ENCODE data around the gene POU3F4.

Gene POU3F4

GRCh38 chrX:83508006-83508405, at the start of gene POU3F4:
Gene POU3F4, plus strand, starts transcription at chrX:83508290. Its CDS starts 35 bp downstream, at chrX:83508325.
- no peak for TF ChIP-seq CTCF (IDR thresholded peaks at IDR 0.05; ENCODE audit: low read depth, low read length)
- peak within 1 kb of the TSS; percentile 48 for H3K4me3 ChIP-seq (ENCODE audit: low read depth, low read length)
- in situ Hi-C loops (cut with HindIII; ENCODE audit: low sequenced_read_pairs), result no loop called here
- DNase-seq (ENCODE audit: low read depth, low spot score), result peak; percentile 86

DNA sequence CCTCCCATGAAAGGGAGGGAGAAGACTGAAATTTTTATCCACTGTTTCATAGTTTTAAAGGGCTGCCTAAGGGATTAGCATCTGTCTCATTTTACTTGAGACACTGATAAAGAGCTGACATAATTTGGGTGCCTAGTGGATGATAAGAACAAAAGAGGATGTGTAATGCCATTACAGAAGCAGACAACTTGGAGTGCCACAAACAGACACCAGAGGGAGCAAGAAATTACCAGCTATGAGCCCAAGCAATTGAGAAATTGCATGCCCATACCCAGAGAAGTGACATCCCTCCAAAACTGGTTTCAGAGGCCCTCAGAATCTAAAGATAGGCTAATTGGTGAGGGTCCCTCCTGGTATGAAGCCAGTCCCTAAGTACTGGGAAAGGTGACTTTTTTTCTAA, 38.5 kb upstream of the POU3F4 start:
- DNase-seq (ENCODE audit: low read depth, low spot score), result peak; percentile 8
- peak; percentile 59 for TF ChIP-seq CTCF (IDR thresholded peaks at IDR 0.05; ENCODE audit: low read depth, low read length)
- in situ Hi-C loops (cut with HindIII; ENCODE audit: low sequenced_read_pairs), result no loop called here
- H3K4me3 ChIP-seq (ENCODE audit: low read depth, low read length), result no peak overlapping the region

DNA sequence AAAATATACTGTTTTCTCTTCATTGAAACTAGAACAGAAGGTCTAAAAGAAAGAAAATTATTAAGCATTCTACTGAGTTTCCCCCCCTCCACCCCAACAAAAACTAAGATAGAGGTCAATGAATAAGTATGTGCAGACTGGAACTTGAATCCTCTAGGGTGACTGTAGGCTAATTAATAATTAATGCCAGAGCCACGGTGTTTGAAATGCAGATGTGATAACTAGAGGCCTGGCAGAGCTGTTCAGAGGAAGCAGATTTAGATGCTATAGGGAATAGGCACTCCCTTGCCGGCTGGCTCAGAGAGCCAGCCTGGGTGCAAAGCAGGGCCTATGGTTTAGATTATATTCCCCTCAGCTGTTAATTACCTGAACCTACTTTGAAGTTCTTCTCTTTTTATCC, 12.2 kb upstream of the POU3F4 start:
- no peak for DNase-seq (ENCODE audit: low read depth, low spot score)

DNA sequence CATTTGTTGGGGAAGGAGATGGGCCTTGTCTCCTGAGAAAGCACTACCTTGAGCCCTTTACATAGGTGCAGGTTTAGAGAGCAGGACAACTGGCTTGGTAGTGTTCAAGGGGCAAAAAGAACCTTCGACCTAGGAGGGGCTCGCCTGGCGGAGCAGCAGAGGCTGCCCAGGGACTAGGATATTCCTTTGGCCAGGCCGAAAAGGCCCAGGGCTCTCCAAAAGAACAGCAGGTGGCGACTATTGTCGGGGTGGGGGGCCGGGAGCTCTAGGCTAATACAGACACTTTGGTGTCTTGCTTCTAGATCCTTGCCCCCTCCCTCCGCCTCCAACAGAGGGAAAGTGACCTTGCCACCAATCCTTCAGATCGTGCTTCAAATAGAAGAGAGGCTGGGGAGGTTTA, 7.1 kb upstream of the POU3F4 start:
- H3K4me3 ChIP-seq (ENCODE audit: low read depth, low read length), result no peak overlapping the region
- no peak for DNase-seq (ENCODE audit: low read depth, low spot score)
- no peak for TF ChIP-seq CTCF (IDR thresholded peaks at IDR 0.05; ENCODE audit: low read depth, low read length)
- in situ Hi-C loops (cut with HindIII; ENCODE audit: low sequenced_read_pairs), result no loop called here

More for the DNA sequence above, 12.2 kb upstream of the POU3F4 start:
- no peak for TF ChIP-seq CTCF (IDR thresholded peaks at IDR 0.05; ENCODE audit: low read depth, low read length)
- H3K4me3 ChIP-seq (ENCODE audit: low read depth, low read length), result no peak overlapping the region
- in situ Hi-C loops (cut with HindIII; ENCODE audit: low sequenced_read_pairs), result no loop called here

DNA sequence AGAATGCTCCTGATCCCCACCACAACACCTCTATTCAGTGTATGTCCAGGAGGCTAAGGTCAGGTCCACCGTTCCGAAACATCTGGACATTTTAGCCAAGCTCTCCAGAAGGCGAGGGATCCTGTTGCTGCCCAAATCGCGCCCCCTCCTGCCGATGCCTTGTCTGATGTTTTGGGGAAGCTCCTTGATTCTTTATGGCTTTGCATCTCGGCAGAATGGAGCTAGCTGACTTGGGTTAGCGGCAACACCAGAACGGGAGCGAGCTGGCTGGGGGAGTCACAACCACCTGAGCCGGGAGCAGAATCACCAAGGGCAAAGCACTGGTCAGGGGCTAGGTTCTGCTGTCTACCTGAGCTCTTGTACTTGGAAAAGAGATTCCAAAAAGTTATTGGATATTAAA, 6.6 kb upstream of the POU3F4 start:
- no peak for TF ChIP-seq CTCF (IDR thresholded peaks at IDR 0.05; ENCODE audit: low read depth, low read length)

DNA sequence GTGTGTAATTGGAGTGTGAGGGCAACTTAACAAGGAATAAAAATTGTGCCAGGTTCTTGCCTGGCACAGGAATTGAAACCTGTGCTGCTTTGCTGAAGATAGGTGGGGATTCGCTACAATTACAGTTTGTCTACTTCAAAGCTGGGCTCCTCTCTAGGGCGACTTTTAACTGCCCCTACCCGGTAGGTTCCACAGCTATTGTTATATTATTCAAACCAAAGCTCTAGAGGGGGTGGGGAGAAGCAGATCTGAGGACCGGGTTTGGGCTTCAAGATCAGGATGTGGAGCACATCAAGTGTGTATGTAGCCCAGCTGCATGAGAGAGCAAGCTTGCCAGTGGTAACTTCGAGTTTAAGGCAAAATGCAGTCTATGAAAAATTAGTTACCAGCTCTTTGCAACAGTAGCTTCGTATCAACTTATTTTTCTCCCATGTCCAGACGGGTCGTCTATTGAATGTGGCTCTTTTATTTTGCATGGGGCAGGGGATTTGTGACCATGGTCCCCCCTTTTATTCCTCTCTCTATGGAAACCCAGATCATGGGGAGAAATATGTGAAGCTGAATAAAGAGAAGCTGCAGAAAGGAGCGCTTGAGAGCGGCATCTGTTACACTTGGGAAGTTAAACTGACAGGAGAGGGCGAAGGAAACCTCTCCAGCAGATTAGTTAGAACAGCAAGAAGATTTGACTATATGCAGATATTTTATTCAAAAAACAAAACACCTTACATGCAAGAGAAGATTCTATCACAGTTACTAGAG, 3.2 kb upstream of the POU3F4 start:
- in situ Hi-C loops (cut with HindIII; ENCODE audit: low sequenced_read_pairs), result no loop called here
- DNase-seq (ENCODE audit: low read depth, low spot score), result peak; percentile 18
- no peak overlapping the region for H3K4me3 ChIP-seq (ENCODE audit: low read depth, low read length)
- no peak for TF ChIP-seq CTCF (IDR thresholded peaks at IDR 0.05; ENCODE audit: low read depth, low read length)

More for the DNA sequence above, 6.6 kb upstream of the POU3F4 start:
- DNase-seq (ENCODE audit: low read depth, low spot score), result no peak
- in situ Hi-C loops (cut with HindIII; ENCODE audit: low sequenced_read_pairs), result no loop called here
- no peak overlapping the region for H3K4me3 ChIP-seq (ENCODE audit: low read depth, low read length)
